ENCODE data around the gene MAG. TPM values are rescaled to one million over a fixed set of nuclear protein-coding genes. Genes with fewer than 3 reads are reported as not detected.

The MAG gene, protein sequence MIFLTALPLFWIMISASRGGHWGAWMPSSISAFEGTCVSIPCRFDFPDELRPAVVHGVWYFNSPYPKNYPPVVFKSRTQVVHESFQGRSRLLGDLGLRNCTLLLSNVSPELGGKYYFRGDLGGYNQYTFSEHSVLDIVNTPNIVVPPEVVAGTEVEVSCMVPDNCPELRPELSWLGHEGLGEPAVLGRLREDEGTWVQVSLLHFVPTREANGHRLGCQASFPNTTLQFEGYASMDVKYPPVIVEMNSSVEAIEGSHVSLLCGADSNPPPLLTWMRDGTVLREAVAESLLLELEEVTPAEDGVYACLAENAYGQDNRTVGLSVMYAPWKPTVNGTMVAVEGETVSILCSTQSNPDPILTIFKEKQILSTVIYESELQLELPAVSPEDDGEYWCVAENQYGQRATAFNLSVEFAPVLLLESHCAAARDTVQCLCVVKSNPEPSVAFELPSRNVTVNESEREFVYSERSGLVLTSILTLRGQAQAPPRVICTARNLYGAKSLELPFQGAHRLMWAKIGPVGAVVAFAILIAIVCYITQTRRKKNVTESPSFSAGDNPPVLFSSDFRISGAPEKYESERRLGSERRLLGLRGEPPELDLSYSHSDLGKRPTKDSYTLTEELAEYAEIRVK
- total RNA-seq (ENCODE audit: insufficient read depth, low replicate concordance), result not detected

DNA sequence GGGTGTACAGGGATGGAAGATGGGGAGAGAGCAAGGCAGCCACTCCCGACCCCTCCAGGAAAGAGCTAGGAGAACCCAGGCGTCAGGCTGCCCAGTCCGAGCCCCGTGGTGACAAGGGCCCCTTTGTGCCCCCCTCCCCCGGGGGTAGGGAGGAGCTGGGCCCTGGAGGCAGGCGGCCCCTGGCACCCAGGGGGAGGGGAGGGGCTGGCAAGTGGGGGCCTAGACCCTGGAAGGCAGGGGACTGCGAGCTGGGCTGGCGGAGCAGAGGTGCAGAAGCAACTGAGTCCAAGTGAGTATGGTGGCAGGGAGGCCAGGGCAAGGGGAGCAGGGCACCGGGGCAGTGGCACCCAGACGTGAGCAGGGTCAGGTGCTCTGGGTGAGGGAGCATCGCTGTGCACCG is at the start of gene MAG:
MAG (plus strand) TSS at position 246 of the 400 bp plus-strand sequence. CDS start 3,248 bp downstream, outside the sequence.
- no peak for DNase-seq (ENCODE audit: low spot score)

DNA sequence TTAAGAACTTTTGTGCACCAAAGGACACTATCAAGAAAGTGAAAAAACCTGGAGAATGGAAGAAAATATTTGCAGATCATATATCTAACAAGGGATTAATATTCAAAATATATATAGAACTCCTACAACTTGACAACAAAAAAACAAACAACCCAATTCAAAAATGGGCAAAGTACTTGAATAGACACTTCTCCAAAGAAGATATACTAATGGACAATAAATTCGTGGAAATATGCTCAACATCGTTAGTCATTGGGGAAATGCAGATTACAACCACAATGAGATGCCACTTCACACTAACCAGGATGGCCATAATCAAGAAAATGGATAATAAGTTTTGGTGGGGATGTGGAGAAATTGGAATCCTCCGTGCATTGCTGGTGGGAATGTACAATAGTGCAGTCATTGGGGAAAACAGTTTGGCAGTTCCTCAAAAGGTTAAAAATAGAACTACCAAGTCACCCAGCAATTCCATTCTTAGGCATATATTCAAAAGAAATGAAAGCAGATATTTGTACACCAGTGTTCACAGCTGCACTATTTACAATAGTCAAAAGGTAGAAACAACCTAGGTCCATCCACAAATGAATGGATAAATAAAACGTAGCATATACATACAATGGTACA is 45.4 kb upstream of the MAG start:
- DNase-seq (ENCODE audit: low spot score), result no peak

DNA sequence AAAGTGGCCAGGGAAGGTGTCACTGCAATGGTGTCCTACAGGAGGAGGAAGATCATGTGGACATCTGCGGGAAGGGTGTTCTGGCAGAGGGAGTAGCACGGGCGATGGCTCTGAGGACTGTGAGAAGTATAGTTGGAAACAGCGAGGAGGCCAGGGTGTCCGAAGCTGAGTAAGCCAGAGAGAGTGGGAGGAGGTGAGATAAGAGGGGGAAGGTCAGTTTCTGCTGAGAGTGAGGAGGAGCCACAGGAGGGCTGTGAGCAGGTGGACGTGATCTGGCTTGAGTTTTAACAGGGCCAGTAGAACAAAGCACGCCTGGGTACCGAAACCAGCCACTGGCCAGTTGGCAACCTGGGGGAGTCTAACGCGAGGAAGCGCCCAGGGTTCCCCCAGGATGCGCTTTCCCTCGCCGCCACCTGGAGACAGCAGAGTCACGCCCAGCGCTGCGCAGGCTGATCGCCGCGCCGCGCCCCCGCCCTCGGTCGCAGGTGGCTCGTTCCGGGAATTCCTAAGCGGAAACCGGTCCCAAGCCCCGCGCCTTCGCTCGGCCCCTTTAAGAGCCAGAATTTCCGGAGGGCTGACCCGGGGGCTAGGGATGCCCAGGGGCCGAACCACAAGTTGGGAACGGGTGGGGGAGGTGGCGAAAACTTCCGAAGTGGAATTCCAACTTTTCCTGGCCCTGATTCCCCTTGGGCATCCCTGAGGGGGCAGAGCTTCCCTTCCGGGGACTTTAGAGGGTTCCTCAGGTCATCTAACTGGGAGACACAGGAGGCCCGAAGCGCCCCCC is 44.2 kb upstream of the MAG start:
- DNase-seq (ENCODE audit: low spot score), result peak; percentile 63

DNA sequence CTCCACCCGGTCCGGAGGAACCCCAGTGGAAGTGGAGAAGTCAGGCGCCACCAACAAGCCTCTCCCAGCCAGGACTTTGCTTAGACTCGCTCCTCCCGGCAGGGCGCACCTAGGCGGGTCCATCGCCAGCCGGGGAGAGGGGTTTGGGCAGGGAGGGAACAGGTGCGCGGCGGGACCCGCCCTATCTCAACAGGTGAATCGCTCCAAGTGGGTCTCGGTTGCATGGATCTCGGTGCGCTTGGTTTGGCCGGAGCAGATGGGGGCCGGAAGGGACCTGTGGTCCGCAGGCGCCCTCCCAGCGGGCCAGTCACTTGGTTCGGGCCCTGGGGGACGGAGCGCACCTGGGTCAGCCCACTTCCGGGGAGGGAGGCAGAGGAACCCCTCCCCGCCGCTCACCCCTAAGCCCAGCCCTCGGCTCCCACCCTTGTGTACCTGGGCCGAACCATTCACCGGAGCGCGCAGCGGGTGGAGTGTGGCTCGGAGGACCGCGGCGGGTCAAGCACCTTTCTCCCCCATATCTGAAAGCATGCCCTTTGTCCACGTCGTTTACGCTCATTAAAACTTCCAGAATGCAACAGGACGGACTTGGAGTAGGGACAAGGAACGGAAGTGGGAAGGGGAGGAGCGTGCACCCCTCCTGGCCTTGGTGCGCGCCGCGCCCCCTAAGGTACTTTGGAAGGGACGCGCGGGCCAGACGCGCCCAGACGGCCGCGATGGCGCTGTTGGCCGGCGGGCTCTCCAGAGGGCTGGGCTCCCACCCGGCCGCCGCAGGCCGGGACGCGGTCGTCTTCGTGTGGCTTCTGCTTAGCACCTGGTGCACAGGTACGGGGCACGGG is 43.4 kb upstream of the MAG start, which contains the start of gene LSR:
LSR (plus strand) TSS at position 693 of the 836 bp plus-strand sequence; CDS start at position 714, 21 bp downstream.
- peak; percentile 72 for DNase-seq (ENCODE audit: low spot score)

DNA sequence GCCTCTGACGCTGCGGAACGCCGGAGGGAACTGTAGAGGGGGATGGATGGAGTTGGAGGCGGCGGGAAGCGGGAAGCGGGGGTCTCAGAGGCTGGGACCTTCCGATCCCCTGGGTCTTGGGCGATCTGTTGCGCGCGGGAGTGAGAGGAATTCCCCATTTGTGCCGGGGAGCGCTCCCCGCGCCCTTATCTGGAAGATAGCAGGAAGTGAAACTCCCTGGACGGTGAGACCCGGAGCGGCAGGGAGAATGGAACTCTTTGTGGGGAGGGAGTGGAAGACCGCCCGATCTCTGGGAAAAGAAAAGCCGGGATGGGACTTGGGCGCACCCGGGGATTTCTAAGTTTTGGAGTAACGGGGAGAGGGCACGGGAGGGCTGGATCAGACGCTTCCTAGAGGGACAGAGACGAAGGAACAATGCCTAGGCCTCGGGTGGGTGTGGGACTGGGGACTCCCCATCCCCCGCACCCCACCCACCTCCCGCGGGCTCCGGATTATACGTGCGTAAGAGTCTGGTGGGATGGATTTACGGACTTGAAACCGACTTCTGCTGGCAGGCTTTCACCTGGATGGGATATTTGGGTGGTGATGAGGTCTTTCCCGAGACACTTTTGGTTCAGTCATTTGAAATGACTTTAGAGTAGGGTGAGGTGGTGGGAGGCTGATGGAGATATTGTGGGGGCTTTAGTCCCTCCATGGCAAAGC is 42.7 kb upstream of the MAG start:
- no peak for DNase-seq (ENCODE audit: low spot score)

DNA sequence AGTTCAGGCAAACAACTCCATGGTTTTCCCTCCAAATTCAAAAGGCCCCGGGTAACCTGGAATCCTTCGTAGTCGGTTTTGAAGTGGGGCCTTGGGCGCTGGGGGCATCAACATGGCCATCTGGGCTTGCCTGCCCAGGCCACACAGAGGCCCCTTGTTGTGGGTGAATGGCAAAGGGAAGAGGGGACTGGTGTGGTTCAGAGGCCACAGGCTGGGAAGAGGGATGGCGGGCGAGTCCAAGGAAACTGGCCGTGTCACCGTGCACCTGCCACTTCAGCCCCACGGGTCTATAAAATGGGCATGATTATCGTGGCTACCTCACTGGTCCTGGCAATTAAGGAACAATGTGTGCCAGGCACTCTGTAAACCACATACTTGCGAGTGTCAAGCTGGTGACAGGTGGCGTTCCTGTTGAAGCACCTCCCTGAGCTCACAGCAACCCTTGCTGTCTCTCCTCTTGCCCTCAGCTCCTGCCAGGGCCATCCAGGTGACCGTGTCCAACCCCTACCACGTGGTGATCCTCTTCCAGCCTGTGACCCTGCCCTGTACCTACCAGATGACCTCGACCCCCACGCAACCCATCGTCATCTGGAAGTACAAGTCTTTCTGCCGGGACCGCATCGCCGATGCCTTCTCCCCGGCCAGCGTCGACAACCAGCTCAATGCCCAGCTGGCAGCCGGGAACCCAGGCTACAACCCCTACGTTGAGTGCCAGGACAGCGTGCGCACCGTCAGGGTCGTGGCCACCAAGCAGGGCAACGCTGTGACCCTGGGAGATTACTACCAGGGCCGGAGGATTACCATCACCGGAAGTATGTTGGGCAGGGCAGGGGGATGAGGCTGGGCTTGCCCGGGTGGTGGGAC is 41.9 kb upstream of the MAG start:
- no peak for DNase-seq (ENCODE audit: low spot score)

DNA sequence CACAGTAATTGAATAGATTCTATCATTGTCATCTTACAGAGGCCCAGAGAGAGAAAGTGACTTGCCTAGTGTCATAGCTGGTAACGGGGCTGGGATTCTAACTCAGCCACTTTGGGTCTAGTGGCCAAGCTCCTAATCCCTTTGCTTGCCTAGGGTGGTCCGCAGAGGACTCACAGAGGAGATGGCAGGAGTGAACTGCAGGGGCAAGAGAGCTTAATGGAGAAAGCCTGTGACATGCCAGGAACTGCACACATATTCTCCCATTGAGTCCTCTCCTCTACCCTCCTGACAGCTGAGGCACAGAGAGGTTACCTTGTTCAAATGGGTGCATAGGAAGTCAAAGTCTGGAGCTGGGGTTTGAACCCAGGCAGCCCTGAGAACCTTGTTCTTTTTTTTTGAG is 40.5 kb upstream of the MAG start:
- no peak for DNase-seq (ENCODE audit: low spot score)

DNA sequence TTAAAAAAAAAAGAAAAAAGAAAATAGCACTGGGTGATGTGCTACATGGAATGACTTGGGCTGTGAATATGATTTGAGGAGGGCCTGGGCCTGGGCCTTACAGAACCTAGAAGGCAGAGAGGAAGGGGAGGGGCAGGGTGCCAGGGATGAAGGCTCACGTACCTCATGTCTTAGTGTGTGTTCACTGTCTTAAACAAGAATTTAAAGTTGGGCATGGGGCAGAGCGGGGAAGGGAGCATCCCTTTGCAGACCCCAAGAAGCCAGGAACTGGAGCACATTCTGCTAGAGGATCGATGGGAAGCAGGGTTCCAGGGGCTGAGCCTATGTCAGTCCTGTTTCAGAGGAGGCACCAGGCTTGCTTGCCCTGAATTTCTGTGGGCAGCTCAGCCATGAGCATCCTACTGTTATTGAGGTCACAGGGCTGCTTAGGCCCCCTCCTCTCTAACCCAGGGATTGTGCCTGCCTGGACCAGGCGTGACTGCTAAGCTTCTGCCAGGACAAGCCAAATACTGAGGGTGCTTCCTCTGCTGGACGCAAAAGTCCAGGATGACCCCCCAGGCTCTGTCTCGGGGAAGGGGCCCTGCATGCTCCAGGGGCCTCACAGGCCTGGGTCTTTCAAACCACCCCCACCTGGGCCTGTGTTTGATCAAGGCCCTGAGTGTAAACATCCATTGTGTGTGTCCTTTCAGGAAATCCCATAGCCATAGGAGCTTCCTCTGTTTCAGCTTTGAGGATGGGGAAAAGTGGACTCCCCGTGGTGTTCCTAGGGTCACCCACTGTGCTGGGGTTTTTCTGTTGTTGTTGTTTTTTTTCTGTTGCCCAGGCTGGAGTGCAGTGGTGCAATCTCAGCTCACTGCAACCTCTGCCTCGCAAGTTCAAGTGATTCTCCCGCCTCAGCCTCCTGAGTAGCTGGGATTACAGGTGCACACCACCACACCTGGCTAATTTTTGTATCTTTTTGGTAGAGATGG is 38.4 kb upstream of the MAG start:
- DNase-seq (ENCODE audit: low spot score), result no peak

DNA sequence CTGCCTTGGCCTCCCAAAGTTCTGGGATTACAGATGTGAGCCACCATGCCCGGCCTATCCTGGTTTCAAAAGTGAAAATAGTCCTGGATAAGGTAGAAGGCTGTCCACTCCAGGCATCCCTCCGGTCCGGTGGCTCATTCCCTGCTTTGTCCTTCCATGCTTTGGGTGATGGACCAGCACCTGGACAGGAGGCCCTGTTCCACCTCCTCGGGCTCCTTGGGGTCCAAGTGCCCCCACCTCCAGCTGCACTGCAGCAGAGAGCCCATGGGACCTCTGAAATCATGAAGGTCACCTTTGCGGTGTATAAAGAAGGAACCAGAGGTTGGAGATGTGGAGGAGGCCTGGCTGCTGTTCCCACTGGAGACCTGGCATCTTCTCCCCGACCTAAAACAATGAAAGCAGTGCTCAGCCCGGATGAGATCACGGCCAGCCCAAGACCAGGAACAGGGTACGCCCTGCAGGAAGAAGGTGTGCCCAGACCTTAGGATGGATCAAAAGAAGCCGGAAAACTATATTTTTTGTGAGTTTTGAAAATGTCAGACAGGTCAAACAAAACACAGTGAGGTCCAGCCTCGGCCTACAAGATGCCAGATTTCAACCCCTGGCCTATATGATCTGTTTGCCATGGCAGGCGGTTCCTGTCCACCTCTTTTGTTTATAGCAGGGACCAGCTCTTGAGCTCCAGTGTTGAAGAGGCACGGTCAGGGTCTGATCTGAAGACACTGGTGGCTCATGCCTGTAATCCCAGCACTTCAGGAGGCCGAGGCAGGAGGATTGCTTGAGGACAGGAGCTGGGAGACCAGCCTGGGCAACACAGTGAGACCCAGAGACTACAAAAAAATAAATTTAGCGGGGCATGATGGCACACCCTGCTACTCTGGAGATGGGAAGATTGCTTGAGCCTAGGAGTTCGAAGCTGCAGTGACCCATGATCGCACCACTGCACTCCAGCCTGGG is 37.3 kb upstream of the MAG start:
- no peak for DNase-seq (ENCODE audit: low spot score)

DNA sequence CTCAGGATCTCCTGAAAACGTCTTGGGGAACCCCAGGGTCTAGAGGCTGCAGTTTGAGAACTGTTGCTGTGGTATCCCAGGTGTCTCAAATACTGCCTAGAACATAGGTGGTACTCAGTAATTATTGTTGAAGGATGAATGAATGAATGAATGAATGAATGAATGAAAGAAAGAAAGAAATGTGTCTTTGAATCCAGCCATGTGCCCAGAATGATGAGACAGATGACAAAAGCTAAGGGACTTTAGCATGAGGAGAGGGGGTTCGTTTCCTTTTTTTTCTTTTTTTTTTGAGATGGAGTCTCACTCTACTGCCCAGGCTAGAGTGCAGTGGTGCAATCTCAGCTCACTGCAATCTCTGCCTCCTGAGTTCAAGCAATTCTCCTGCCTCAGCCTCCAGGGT is 35.4 kb upstream of the MAG start:
- DNase-seq (ENCODE audit: low spot score), result no peak

DNA sequence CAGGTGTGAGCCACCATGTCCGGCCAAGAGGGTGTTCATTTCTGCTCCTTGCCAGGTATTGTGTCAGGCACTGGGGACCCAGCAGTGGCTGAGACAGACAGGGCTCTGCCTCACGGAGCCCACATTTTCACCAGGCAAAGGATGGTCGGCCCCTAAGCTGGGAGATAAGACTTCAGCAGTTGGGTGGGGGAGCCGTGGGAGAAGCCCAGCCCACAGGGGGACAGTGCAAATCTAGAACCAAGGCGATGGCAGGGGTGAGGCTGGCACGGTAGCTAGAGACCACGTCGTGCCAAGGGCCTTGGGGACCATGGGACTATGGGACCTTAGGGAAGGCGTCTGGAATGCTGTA is 34.9 kb upstream of the MAG start:
- no peak for DNase-seq (ENCODE audit: low spot score)

DNA sequence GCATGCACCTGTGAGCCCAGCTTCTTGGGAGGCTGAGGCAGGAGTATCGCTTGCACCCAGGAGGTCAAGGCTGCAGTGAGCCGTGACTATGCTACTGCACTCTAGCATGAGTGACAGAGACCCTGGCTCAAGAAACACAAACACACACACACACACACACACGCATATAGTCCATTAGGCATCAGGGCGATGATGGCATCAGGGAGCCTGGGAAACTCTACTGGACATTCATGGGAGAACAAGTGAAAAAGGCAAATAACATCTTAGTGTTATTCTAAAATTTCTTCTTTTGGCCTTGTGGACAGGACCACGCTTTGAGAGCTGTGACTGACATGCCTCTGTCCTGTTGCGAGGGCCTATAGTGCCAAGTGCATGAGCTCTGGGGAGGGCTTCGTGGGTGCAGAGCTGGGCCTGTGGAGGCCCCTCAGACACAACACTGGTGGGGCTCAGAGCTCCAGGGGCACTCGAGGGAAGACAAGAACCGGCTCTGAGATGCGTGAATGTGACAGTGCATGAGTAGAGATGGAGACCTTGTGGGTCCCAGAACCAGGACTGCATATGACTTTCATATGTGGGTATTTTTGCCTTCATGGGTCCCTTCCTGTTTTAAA is 31.2 kb upstream of the MAG start:
- no peak for DNase-seq (ENCODE audit: low spot score)

DNA sequence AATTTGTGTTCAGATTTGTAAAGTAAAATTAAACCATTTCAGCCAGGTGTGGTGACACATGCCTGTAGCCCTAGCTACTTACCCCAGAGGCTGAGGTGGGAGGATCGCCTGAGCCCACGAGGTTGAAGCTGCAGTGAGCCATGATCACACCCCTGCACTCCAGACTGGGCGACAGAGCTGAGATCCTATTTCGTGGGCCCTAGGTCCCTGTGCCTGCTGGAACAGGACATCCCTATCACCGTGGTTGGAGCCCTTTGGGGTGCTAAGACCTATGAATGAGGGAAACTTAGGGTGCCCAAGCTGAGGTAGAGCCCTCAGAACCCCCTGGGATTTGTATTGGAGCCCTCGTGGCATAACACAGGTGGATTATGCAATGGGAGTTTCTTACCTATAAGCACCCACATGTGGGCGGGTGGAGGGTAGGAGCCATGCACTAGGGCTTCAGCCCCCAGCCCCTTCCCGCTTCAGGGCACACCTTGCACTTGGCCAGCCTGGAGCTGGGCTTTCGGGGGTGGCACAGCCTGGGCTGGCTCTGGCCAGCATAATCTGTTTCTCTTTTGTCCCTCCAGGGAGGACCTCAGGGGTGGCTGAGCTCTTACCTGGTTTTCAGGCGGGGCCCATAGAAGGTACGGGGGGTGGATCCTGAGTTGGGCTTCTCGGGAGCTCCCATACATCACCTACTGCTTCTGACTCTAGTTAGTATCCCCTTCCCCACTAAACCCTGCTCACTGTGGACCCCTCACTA is 30.4 kb upstream of the MAG start:
- no peak for DNase-seq (ENCODE audit: low spot score)

DNA sequence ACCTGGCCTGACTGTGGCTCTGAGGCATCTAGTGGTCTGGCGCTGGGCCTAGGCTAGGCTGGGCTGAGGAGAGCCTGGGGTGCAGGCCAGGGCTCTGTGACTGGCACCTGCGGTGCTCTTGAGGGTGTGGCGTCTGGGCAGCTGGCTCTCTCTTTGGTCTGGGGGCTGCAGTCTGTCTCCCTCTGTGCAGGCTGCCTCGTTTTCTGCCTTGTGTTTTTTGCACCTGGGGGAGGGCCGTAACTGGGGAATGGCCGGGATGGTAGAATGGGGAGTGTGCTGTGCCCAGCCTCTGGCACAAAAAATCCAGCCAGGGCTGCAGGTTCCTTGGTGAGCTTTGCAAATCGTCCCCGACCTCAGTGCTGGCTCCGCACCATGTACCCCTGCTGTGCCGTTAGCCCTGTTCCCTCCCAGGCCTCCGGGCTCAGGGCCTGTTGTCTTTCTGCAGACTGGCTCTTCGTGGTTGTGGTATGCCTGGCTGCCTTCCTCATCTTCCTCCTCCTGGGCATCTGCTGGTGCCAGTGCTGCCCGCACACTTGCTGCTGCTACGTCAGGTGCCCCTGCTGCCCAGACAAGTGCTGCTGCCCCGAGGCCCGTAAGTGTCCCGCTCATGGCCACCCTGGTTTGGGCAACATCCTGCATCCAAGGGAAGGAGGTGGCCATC is 29.7 kb upstream of the MAG start:
- no peak for DNase-seq (ENCODE audit: low spot score)
